ENCODE data around the gene NDUFV3.
A peak's percentile ranks its signal among the peaks of the same experiment; 100 is the strongest.
"Not testable (repeated sequence)": the region's sequence is repeated elsewhere in the genome, so short reads cannot be mapped to it uniquely, and the experiment has no call there.

NDUFV3 gene

DNA sequence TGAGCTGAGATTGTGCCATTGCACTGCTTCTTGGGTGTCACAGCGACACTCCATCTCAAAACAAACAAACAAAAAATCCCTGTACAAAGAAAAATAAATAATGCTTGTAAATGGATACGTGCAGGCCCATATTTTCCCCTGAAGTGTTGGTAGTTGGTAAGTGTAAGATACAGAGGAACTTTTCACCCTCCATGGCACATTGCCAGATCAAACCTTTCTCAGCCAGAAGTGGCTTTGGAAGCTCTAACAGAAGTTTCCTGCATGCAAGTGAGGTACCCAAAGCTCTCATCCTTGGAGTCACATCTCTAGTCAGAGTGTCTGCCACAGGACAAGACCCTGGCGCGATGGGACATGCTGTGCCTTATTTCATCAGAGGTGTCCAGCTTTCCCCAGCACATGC lies 7.3 kb downstream of the NDUFV3 start:
- no peak for DNase-seq

DNA sequence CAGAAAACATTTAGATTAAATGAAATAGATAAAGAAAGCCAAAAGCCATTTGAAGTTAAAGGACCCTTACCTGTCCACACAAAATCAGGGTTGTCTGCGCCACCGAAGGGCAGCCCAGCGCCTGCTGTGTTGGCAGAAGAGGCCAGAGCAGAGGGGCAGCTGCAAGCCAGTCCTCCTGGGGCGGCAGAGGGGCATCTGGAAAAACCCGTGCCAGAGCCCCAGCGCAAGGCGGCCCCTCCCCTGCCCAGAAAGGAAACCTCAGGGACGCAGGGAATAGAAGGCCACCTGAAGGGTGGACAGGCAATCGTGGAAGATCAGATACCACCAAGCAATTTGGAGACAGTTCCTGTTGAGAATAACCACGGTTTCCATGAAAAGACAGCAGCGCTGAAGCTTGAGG lies 10.7 kb downstream of the NDUFV3 start:
- no peak for DNase-seq

- no peak for DNase-seq
Observed at GRCh38 chr21:42905195-42905594, 12.1 kb downstream of the NDUFV3 start.

GRCh38 chr21:42906233-42906632 lies 13.1 kb downstream of the NDUFV3 start:
- no peak for DNase-seq

- not testable (repeated sequence) for DNase-seq
Observed at GRCh38 chr21:42908484-42908883, 15.4 kb downstream of the NDUFV3 start.

DNA sequence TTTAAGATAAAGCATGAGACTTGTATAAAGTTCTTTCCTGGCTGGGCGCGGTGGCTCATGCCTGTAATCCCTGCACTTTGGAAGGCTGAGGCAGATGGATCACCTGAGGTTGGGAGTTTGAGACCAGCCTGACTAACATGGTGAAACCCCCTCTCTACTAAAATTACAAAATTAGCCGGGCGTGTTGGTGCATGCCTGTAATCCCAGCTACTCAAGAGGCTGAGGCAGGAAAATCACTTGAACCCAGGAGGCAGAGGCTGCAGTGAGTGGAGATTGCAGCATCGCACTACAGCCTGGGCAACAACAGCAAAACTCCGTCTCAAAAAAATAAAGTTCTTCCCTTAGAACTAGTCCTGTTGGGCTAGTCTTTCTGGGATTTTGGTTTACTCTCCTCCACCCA lies 18.8 kb downstream of the NDUFV3 start:
- not testable (repeated sequence) for DNase-seq

DNA sequence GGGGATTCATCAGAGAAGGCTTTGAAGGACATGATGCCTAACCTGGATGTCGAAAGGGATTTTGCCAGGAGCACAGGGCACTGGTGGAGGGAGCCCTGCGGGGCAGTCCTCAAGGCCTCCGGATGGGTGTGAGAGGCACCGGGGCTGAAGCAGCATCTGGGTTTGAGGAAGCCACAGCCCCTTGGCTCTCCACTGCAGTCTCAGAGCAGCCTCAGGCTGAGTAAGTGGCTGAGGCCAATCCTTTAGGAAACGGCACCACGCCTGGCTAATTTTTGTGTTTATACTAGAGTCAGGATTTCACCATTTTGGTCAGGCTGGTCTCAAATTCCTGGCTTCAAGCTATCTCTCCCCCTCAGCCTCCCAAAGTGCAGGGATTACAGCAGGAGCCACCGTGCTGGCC lies 20.4 kb downstream of the NDUFV3 start:
- no peak for DNase-seq

DNA sequence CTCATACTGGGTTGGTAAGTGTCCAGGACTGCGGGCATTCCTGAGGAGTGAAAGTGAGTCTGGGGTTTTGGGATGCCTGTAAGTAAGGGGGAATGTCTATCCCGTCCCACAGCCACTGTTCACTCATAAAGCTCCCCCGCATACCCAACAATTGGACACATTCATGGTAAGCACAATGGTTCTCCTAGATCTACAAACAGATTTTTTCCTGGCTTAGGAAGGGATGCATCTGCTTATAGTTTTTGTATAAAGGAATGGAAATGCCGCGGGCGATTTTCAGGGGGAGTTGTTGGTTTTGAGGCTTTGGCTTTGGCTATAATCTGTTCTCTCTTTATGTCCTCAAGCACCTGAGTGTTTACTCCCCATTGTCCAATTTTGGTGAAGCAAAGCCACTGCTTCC lies 25.2 kb downstream of the NDUFV3 start:
- DNase-seq = no peak

DNA sequence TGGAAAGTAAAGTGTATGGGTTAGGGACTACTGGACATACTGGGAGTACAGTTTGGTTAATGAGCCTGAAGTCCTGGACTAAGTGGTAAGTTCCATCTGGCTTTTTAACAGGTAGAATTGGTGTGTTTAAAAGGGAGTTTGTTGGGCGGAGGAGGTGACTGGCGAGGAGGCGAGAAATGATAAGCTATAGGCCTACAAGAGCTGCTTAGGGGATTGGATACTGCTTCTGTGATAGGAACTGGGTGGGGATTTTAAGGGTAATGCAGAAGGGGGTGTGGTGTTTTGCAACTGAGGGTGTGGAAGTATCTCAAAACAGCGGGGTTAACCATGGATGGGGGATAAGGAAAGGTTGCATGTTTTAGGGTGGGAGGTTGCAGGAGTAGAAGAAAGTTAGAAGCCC lies 28.8 kb downstream of the NDUFV3 start:
- no peak for DNase-seq

GRCh38 chr21:42922918-42923317 lies 29.8 kb downstream of the NDUFV3 start:
- DNase-seq = no peak

GRCh38 chr21:42923553-42924432 lies 30.7 kb downstream of the NDUFV3 start:
- peak; percentile 54 for DNase-seq

- DNase-seq = no peak
Observed at GRCh38 chr21:42924433-42924751, 31.3 kb downstream of the NDUFV3 start.

- DNase-seq = no peak
Observed at GRCh38 chr21:42925114-42925926, 32.2 kb downstream of the NDUFV3 start, which contains the start of gene ERVH48-1. Gene ERVH48-1, minus strand, starts transcription at chr21:42925630. Its CDS starts 6,624 bp downstream, at chr21:42919006.

- DNase-seq = not testable (repeated sequence)
Observed at GRCh38 chr21:42927474-42928200, 34.5 kb downstream of the NDUFV3 start.

GRCh38 chr21:42929969-42930368 lies 36.9 kb downstream of the NDUFV3 start:
- DNase-seq = no peak

GRCh38 chr21:42931560-42932235 lies 38.6 kb downstream of the NDUFV3 start:
- no peak for DNase-seq

- not testable (repeated sequence) for DNase-seq
Observed at GRCh38 chr21:42932378-42933136, 39.4 kb downstream of the NDUFV3 start.

DNA sequence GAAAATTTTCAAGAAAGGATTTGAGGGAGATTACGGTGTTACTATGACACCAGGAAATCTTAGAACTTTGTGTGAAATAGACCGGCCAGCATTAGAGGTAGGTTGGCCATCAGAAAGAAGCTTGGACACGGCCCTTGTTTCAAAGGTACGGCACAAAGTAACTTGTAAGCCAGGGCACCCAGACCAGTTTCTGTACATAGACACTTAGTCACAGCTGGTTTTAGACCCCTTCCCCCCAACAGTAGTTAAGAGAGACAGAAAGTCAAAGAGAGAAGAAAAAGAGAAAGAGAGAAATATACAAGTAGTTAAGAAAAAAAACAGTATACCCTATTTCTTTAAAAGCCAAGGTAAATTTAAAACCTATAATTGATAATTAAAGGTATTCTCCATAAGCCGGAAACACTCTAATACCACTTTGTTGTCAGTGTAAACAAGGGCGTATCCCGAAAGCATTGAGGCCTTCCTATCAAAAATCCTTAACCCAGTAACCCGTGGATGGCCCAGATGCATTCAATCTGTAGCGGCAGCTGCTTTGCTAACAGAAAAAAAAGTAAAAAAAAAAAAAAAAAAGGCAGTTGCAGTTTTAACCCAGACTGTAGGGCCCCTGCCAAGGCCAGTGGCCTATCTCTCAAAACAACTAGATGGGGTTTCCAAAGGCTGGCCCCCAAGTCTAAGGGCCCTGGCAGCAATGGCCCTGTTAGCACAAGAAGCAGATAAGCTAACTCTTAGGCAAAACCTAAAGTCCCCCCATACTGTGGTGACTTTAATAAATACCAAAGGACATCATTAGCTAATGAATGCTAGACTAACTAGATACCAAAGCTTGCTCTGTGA lies 40.2 kb downstream of the NDUFV3 start:
- not testable (repeated sequence) for DNase-seq

- not testable (repeated sequence) for DNase-seq
Observed at GRCh38 chr21:42933973-42934372, 40.9 kb downstream of the NDUFV3 start.

GRCh38 chr21:42936360-42936759 lies 43.3 kb downstream of the NDUFV3 start:
- DNase-seq = not testable (repeated sequence)
